H9 (cell line): ENCODE results near the gene PIK3C3. TPM values are rescaled to one million over a fixed set of nuclear protein-coding genes. Genes with fewer than 3 reads are reported as not detected.

Experiments used
- DNase-seq: peaks from one replicate; pipeline ENCODE4 v3.0.0-alpha.2; 2017
- H2AFZ ChIP-seq: one replicate; pipeline ENCODE4 v1.6.1; 2013; ENCODE audit warnings: mild to moderate bottlenecking, low read length, control low read depth, moderate library complexity
- H2AK5ac ChIP-seq: 2 replicates; pipeline ENCODE4 v1.6.1; 2013; ENCODE audit warnings: low read length, control low read depth, mixed read lengths; ENCODE audit not compliant: insufficient read length
- H2BK120ac ChIP-seq: one replicate; pipeline ENCODE4 v1.6.1; 2013; ENCODE audit warnings: low read depth, mild to moderate bottlenecking, low read length, control low read depth, inconsistent platforms; ENCODE audit not compliant: poor library complexity, severe bottlenecking
- H2BK12ac ChIP-seq: 2 replicates; pipeline ENCODE4 v1.6.1; 2013; ENCODE audit warnings: low read length, control low read depth, mixed read lengths, low read depth; ENCODE audit not compliant: insufficient read length
- H2BK15ac ChIP-seq: 2 replicates; pipeline ENCODE4 v1.6.1; 2013; ENCODE audit warnings: low read depth, low read length, control low read depth
- H2BK20ac ChIP-seq: one replicate; pipeline ENCODE4 v1.6.1; 2013; ENCODE audit warnings: low read depth, mild to moderate bottlenecking, low read length, control low read depth, inconsistent platforms; ENCODE audit not compliant: poor library complexity, severe bottlenecking
- H2BK5ac ChIP-seq: 2 replicates; pipeline ENCODE4 v1.6.1; 2013; ENCODE audit warnings: low read length, control low read depth, mixed read lengths; ENCODE audit not compliant: insufficient read length
- H3K14ac ChIP-seq: 2 replicates; pipeline ENCODE4 v1.6.1; 2013; ENCODE audit warnings: low read length, control low read depth; ENCODE audit not compliant: insufficient read depth
- H3K18ac ChIP-seq: 2 replicates; pipeline ENCODE4 v1.6.1; 2013; ENCODE audit warnings: low read depth, mild to moderate bottlenecking, mixed read lengths, low read length, control low read depth; ENCODE audit not compliant: insufficient read length
- H3K23ac ChIP-seq: 2 replicates; pipeline ENCODE4 v1.6.1; 2013; ENCODE audit warnings: low read length, control low read depth, mixed read lengths, low read depth; ENCODE audit not compliant: insufficient read length
- H3K23me2 ChIP-seq: 2 replicates; pipeline ENCODE4 v1.6.1; 2013; ENCODE audit warnings: low read depth, mild to moderate bottlenecking, mixed read lengths, low read length, control low read depth; ENCODE audit not compliant: insufficient read length, poor library complexity, severe bottlenecking
- H3K27ac ChIP-seq: 2 replicates; pipeline ENCODE4 v1.5.1; 2013; ENCODE audit warnings: low read length, control low read depth, mixed read lengths, low read depth; ENCODE audit not compliant: insufficient read length
- H3K27me3 ChIP-seq: 2 replicates; pipeline ENCODE4 v1.6.1; 2013; ENCODE audit warnings: low read length, control low read depth, inconsistent platforms; ENCODE audit not compliant: insufficient read depth
- H3K4ac ChIP-seq: 2 replicates; pipeline ENCODE4 v1.6.1; 2013; ENCODE audit warnings: low read depth, mild to moderate bottlenecking, control low read depth, inconsistent platforms, low read length, moderate library complexity
- H3K4me1 ChIP-seq: 2 replicates; pipeline ENCODE4 v1.6.1; 2013; ENCODE audit warnings: low read length, control low read depth, inconsistent platforms; ENCODE audit not compliant: insufficient read depth
- H3K4me2 ChIP-seq: 2 replicates; pipeline ENCODE4 v1.6.1; 2013; ENCODE audit warnings: low read length, control low read depth, mixed read lengths; ENCODE audit not compliant: insufficient read length, insufficient read depth
- H3K56ac ChIP-seq: 2 replicates; pipeline ENCODE4 v1.6.1; 2013; ENCODE audit warnings: low read depth, mild to moderate bottlenecking, mixed read lengths, low read length, control low read depth; ENCODE audit not compliant: insufficient read length
- H3K79me1 ChIP-seq: 2 replicates; pipeline ENCODE4 v1.6.1; 2013; ENCODE audit warnings: low read depth, mild to moderate bottlenecking, moderate library complexity, low read length, control low read depth, inconsistent platforms; ENCODE audit not compliant: insufficient read depth, poor library complexity, severe bottlenecking
- H3K79me2 ChIP-seq: 2 replicates; pipeline ENCODE4 v1.6.1; 2013; ENCODE audit warnings: low read length, control low read depth, inconsistent platforms; ENCODE audit not compliant: insufficient read depth
- H3K9ac ChIP-seq: 2 replicates; pipeline ENCODE4 v1.6.1; 2013; ENCODE audit warnings: low read length, control low read depth, mixed read lengths; ENCODE audit not compliant: insufficient read length; ENCODE audit errors: extremely low read depth
- H3K9me3 ChIP-seq: one replicate; pipeline ENCODE4 v1.6.1; 2013; ENCODE audit warnings: low read depth, low read length, inconsistent platforms; ENCODE audit not compliant: control insufficient read depth
- H3T11ph ChIP-seq: one replicate; pipeline ENCODE4 v1.6.1; 2013; ENCODE audit warnings: mild to moderate bottlenecking, low read length, control low read depth, inconsistent platforms
- H4K20me1 ChIP-seq: one replicate; pipeline ENCODE4 v1.6.1; 2013; ENCODE audit not compliant: control insufficient read depth, insufficient read length, insufficient read depth
- H4K5ac ChIP-seq: 2 replicates; pipeline ENCODE4 v1.6.1; 2013; ENCODE audit warnings: low read depth, mild to moderate bottlenecking, mixed read lengths, low read length, control low read depth; ENCODE audit not compliant: insufficient read length
- H4K8ac ChIP-seq: replicated peaks from 2 replicates; pipeline ENCODE4 v1.6.1; 2013; ENCODE audit warnings: low read length, control low read depth, mixed read lengths, low read depth; ENCODE audit not compliant: insufficient read length
- H4K91ac ChIP-seq: 2 replicates; pipeline ENCODE4 v1.6.1; 2013; ENCODE audit warnings: low read depth, mild to moderate bottlenecking, moderate library complexity, mixed read lengths, low read length, control low read depth; ENCODE audit not compliant: insufficient read length
- H3K27ac Mint-ChIP-seq, 3 experiments: 2 replicates in 2 of 3; 3 replicates in 1 of 3; pipeline ENCODE4 v1.8.0; 2020 to 2021; ENCODE audit warnings: mixed read lengths in 3 of 3, mild to moderate bottlenecking in 1 of 3, moderate library complexity in 1 of 3
- H3K27me3 Mint-ChIP-seq: 2 replicates; pipeline ENCODE4 v1.8.0; 2021; ENCODE audit warnings: low read depth, mild to moderate bottlenecking, moderate library complexity, mixed read lengths
- H3K36me3 Mint-ChIP-seq, 3 experiments: 2 replicates in 2 of 3; 3 replicates in 1 of 3; pipeline ENCODE4 v1.8.0; 2020 to 2021; ENCODE audit warnings: low read depth in 3 of 3, mixed read lengths in 3 of 3; ENCODE audit not compliant: insufficient read depth in 1 of 3
- H3K4me1 Mint-ChIP-seq, 2 experiments: 2 replicates each; pipeline ENCODE4 v1.8.0; 2020; ENCODE audit warnings: mixed read lengths in 2 of 2
- H3K4me3 Mint-ChIP-seq, 2 experiments: 2 replicates in 1 of 2; 3 replicates in 1 of 2; pipeline ENCODE4 v1.8.0; 2020 to 2021; ENCODE audit warnings: mild to moderate bottlenecking in 2 of 2, mixed read lengths in 2 of 2, moderate library complexity in 1 of 2
- H3K9me3 Mint-ChIP-seq, 2 experiments: 2 replicates in 1 of 2; 3 replicates in 1 of 2; pipeline ENCODE4 v1.8.0; 2020; ENCODE audit warnings: mild to moderate bottlenecking in 2 of 2, mixed read lengths in 2 of 2, moderate library complexity in 1 of 2
- CTCF ChIP-seq: fragments of 200-600 bp; sonication (generic); conservative IDR thresholded peaks from 3 replicates; pipeline ENCODE4 v1.8.0; 2021; ENCODE audit warnings: antibody characterized with exemption, mild to moderate bottlenecking
- WGBS: extraction: QIAGEN DNeasy Blood & Tissue Kit; methylation state at CpG from one replicate; pipeline ENCODE4 v1.1.7; 2013; ENCODE audit warnings: missing lambda C conversion rate, low lambda C conversion rate, mixed read lengths; ENCODE audit not compliant: insufficient read length; ENCODE audit errors: extremely low coverage; 5-methylcytosine and 5-hydroxymethylcytosine counted together
- total RNA-seq: library from RNA; stranded (reverse); gene quantifications from 2 replicates; pipeline ENCODE4 v1.2.1, GENCODE V29; 2021

Gene PIK3C3
- total RNA-seq, 1 experiment from 2014 or later, result 48.8 TPM

GRCh38 chr18:41969881-41970280 lies 14.8 kb downstream of the PIK3C3 start:
- no CpG with 5 or more reads among the region's 1 CpG for WGBS

More at GRCh38 chr18:41969881-41970280, 14.8 kb downstream of the PIK3C3 start:
- Histone ChIP-seq H3K9me3 (no peaks in the 10 kb centered on the region), H2BK12ac (no peak overlapping the region), H3K9ac (no peak overlapping the region), H3K4me2 (no peak overlapping the region), H2BK120ac (no peak overlapping the region), H4K20me1 (no peaks in the 10 kb centered on the region), H2BK15ac (no peak overlapping the region), H2AFZ (no peak overlapping the region), H2BK5ac (no peak overlapping the region), H3K56ac (no peak overlapping the region), H3K18ac (no peak overlapping the region), H4K5ac (no peak overlapping the region), H3K4me1 (no peaks in the 10 kb centered on the region), H3K23ac (no peak overlapping the region), H3K14ac (no peak overlapping the region), H4K91ac (no peak overlapping the region), H3K23me2 (no peaks in the 10 kb centered on the region), H3K79me1 (peaks cover 4% of the 10 kb centered on the region), H4K8ac (no peak overlapping the region), H2BK20ac (no peak overlapping the region), H3K4ac (no peak overlapping the region), H3K27ac (no peak overlapping the region), H3K27me3 (no peaks in the 10 kb centered on the region), H2AK5ac (no peak overlapping the region), H3K79me2 (no peaks in the 10 kb centered on the region), H3T11ph (no peak overlapping the region)
- Mint-ChIP-seq H3K27ac (no peak overlapping the region), H3K9me3 (no peaks in the 10 kb centered on the region), H3K36me3 (peaks cover 2 to 30% (median 23%) of the 10 kb centered on the region in 3 experiments; a peak in 6 of 7 replicates), H3K4me3 (no peak overlapping the region), H3K27me3 (no peaks in the 10 kb centered on the region), H3K4me1 (no peaks in the 10 kb centered on the region)
- no peak for DNase-seq
- no peak for TF ChIP-seq CTCF
